ENCODE results near the gene LRRC2. TPM values are rescaled to one million over a fixed set of nuclear protein-coding genes. Genes with fewer than 3 reads are reported as not detected.

LRRC2 gene
- total and polyA plus RNA-seq, 4 donors = 1.4 to 4.6 (median 2.9) TPM

GRCh38 chr3:46467562-46467961, 98.5 kb downstream of the LRRC2 start:
- Histone ChIP-seq H3K27me3 (ENCODE audit: control insufficient read depth, insufficient read depth, low read length) (peaks cover 26% of the 10 kb centered on the region), H3K27ac (ENCODE audit: low read depth, low read length) (no peak overlapping the region), H3K36me3 (ENCODE audit: control insufficient read depth, insufficient read depth, low read length) (no peaks in the 10 kb centered on the region), H3K9me3 (ENCODE audit: control insufficient read depth, insufficient read depth, low read length) (no peaks in the 10 kb centered on the region), H3K4me3 (ENCODE audit: low read depth, low read length) (no peak overlapping the region), H3K4me1 (ENCODE audit: control insufficient read depth, insufficient read depth, low read length) (peaks cover 8% of the 10 kb centered on the region)
- WGBS (ENCODE audit: insufficient coverage) = 100% methylated on average over 2 of the region's 4 CpGs
- no peak for DNase-seq (ENCODE audit: low read depth in 4 of 6, low spot score in 6 of 6)

- H3K36me3 ChIP-seq (ENCODE audit: control insufficient read depth, insufficient read depth, low read length) = no peaks in the 10 kb centered on the region
- no peak for DNase-seq (ENCODE audit: low read depth in 4 of 6, low spot score in 6 of 6)
- no CpG with 5 or more reads among the region's 1 CpG for WGBS (ENCODE audit: insufficient coverage)
These were observed 99.2 kb downstream of the LRRC2 start for GRCh38 chr3:46466871-46467403.

GRCh38 chr3:46466273-46466672, 99.8 kb downstream of the LRRC2 start:
- H3K36me3 ChIP-seq (ENCODE audit: control insufficient read depth, insufficient read depth, low read length) = no peaks in the 10 kb centered on the region
- peaks cover 8% of the 10 kb centered on the region for H3K4me1 ChIP-seq (ENCODE audit: control insufficient read depth, insufficient read depth, low read length)
- H3K4me3 ChIP-seq (ENCODE audit: low read depth, low read length) = no peak overlapping the region
- no peaks in the 10 kb centered on the region for H3K9me3 ChIP-seq (ENCODE audit: control insufficient read depth, insufficient read depth, low read length)
- peaks cover 26% of the 10 kb centered on the region for H3K27me3 ChIP-seq (ENCODE audit: control insufficient read depth, insufficient read depth, low read length)
- no peak overlapping the region for H3K27ac ChIP-seq (ENCODE audit: low read depth, low read length)
- no peak for DNase-seq (ENCODE audit: low read depth in 4 of 6, low spot score in 6 of 6)

More at GRCh38 chr3:46466871-46467403, 99.2 kb downstream of the LRRC2 start:
- Histone ChIP-seq H3K4me3 (ENCODE audit: low read depth, low read length) (no peak overlapping the region), H3K9me3 (ENCODE audit: control insufficient read depth, insufficient read depth, low read length) (no peaks in the 10 kb centered on the region), H3K4me1 (ENCODE audit: control insufficient read depth, insufficient read depth, low read length) (peaks cover 8% of the 10 kb centered on the region), H3K27me3 (ENCODE audit: control insufficient read depth, insufficient read depth, low read length) (peaks cover 26% of the 10 kb centered on the region), H3K27ac (ENCODE audit: low read depth, low read length) (no peak overlapping the region)

Other genes starting within 250 kb of the LRRC2 start
- 1 to 10 TPM in 1 of 2 donors, under 1 TPM in 1; 0.44 to 2.2 TPM for gene CCR2, start 212.2 kb downstream of the LRRC2 start, total RNA-seq
- under 1 TPM in 1 of 2 donors, not detected in 1; 0.13 TPM for gene CCR2, start 212.2 kb downstream of the LRRC2 start, polyA plus RNA-seq (ENCODE audit: insufficient read length in 2 of 2)
- gene CCR5, start 195.4 kb downstream of the LRRC2 start, total RNA-seq = under 1 TPM; 0.22 to 0.79 TPM
- gene CCR5, start 195.4 kb downstream of the LRRC2 start, polyA plus RNA-seq (ENCODE audit: insufficient read length in 2 of 2) = under 1 TPM; 0.11 to 0.48 TPM
- 1 to 10 TPM; 2.5 to 3.9 TPM for gene CCRL2, start 159.0 kb downstream of the LRRC2 start, total RNA-seq
- gene CCRL2, start 159.0 kb downstream of the LRRC2 start, polyA plus RNA-seq (ENCODE audit: insufficient read length in 2 of 2) = 1 to 10 TPM in 1 of 2 donors, under 1 TPM in 1; 0.93 to 1.1 TPM
- 10 to 100 TPM in 1 of 2 donors, 1 to 10 TPM in 1; 1.4 to 62.3 TPM for gene LTF, start 101.4 kb downstream of the LRRC2 start, total RNA-seq
- under 1 TPM; 0.47 to 0.49 TPM for gene LTF, start 101.4 kb downstream of the LRRC2 start, polyA plus RNA-seq (ENCODE audit: insufficient read length in 2 of 2)
- not detected for gene RTP3, start 68.3 kb downstream of the LRRC2 start, total RNA-seq
- not detected for gene RTP3, start 68.3 kb downstream of the LRRC2 start, polyA plus RNA-seq (ENCODE audit: insufficient read length in 2 of 2)
- not detected for gene FAM240A, start 46.2 kb upstream of the LRRC2 start, total RNA-seq
- not detected for gene FAM240A, start 46.2 kb upstream of the LRRC2 start, polyA plus RNA-seq (ENCODE audit: insufficient read length in 2 of 2)
- 1 to 10 TPM; 5.3 to 5.9 TPM for gene ALS2CL, start 127.4 kb upstream of the LRRC2 start, total RNA-seq
- 1 to 10 TPM; 5.8 to 8.3 TPM for gene ALS2CL, start 127.4 kb upstream of the LRRC2 start, polyA plus RNA-seq (ENCODE audit: insufficient read length in 2 of 2)
- gene TMIE, start 135.1 kb upstream of the LRRC2 start, total RNA-seq = 1 to 10 TPM; 1.5 to 1.8 TPM
- 1 to 10 TPM; 6.2 to 6.8 TPM for gene TMIE, start 135.1 kb upstream of the LRRC2 start, polyA plus RNA-seq (ENCODE audit: insufficient read length in 2 of 2)
- gene PRSS50, start 151.6 kb upstream of the LRRC2 start, total RNA-seq = under 1 TPM in 1 of 2 donors, not detected in 1; 0.50 TPM
- gene PRSS50, start 151.6 kb upstream of the LRRC2 start, polyA plus RNA-seq (ENCODE audit: insufficient read length in 2 of 2) = under 1 TPM; 0.33 to 0.59 TPM